Omental fat pad (tissue), 4 donors: ENCODE measurements around the gene DNM2. TPM values are rescaled to one million over a fixed set of nuclear protein-coding genes. Genes with fewer than 3 reads are reported as not detected.

Experiments
- ATAC-seq: fragments of 150-250 bp; one replicate; pipeline ENCODE4 v1.9.1; 2016; ENCODE audit warnings: mild to moderate bottlenecking, moderate library complexity; ENCODE audit not compliant: low FRiP score
- DNase-seq: peaks from one replicate; pipeline ENCODE4 v3.0.0-alpha.2; 2019; ENCODE audit warnings: low spot score
- total RNA-seq, 4 donors: library from RNA; depleted of rRNA; stranded (reverse); fragments of >200 nt; gene quantifications; one replicate each; pipeline ENCODE4 v1.1.0, GENCODE V29; 2016
- TF ChIP-seq, protein P1 (sequence below), 3 donors: fragments of 450-650 bp; IDR thresholded peaks; one replicate each; pipeline ENCODE4 v1.5.1; 2016 to 2017; ENCODE audit warnings: antibody characterized with exemption in 3 of 3, mild to moderate bottlenecking in 3 of 3, moderate library complexity in 2 of 3

The DNM2 gene
- total RNA-seq, 4 donors from 2014 or later = 76.5 to 135 (median 99.9) TPM

DNA sequence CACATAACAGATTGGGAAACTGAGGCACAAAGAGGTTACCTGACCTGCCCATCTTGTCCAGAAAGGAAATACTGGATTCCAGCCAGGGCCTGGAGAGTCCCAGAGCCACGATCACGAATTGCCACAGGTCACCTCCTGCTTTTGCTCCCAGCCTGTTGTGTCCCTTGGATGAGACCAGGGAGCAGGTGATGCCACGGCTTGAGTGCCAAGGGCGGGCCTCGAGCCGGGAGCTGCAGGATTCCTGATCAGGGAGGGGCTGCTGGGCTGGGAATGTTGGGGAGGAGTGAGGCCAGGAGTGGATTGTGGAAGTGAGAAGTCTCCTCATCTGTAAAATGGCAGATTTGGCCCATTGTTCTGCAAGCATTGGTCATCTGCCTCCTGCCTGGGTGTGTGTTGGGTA lies 29.4 kb downstream of the DNM2 start:
- TF ChIP-seq, protein P1, sequence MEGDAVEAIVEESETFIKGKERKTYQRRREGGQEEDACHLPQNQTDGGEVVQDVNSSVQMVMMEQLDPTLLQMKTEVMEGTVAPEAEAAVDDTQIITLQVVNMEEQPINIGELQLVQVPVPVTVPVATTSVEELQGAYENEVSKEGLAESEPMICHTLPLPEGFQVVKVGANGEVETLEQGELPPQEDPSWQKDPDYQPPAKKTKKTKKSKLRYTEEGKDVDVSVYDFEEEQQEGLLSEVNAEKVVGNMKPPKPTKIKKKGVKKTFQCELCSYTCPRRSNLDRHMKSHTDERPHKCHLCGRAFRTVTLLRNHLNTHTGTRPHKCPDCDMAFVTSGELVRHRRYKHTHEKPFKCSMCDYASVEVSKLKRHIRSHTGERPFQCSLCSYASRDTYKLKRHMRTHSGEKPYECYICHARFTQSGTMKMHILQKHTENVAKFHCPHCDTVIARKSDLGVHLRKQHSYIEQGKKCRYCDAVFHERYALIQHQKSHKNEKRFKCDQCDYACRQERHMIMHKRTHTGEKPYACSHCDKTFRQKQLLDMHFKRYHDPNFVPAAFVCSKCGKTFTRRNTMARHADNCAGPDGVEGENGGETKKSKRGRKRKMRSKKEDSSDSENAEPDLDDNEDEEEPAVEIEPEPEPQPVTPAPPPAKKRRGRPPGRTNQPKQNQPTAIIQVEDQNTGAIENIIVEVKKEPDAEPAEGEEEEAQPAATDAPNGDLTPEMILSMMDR (IDR thresholded peaks at IDR 0.05) = no peak
- no peak for ATAC-seq
- DNase-seq = no peak

DNA sequence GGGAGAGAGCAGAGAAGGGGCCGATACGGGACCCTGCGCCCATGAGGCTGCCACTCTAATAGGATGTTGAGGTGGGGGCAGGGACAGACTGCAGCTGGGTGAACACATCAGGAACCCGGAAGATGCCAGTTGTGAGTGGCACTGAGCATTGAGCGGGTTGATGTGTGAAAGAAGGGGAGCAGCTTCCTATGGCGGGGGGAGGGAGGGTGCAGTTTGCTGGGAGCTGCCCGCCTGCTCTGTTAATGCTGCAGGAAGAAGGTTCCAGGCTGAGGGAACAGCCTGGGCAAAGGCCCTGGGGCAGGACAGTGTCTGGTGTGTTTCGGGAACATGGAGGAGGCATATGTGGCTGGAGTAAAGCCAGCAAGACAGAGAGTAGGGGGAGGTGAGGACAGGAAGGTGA lies 29.8 kb downstream of the DNM2 start:
- ATAC-seq (no peak), DNase-seq (no peak)
- TF ChIP-seq, protein P1 (IDR thresholded peaks at IDR 0.05) = no peak

DNA sequence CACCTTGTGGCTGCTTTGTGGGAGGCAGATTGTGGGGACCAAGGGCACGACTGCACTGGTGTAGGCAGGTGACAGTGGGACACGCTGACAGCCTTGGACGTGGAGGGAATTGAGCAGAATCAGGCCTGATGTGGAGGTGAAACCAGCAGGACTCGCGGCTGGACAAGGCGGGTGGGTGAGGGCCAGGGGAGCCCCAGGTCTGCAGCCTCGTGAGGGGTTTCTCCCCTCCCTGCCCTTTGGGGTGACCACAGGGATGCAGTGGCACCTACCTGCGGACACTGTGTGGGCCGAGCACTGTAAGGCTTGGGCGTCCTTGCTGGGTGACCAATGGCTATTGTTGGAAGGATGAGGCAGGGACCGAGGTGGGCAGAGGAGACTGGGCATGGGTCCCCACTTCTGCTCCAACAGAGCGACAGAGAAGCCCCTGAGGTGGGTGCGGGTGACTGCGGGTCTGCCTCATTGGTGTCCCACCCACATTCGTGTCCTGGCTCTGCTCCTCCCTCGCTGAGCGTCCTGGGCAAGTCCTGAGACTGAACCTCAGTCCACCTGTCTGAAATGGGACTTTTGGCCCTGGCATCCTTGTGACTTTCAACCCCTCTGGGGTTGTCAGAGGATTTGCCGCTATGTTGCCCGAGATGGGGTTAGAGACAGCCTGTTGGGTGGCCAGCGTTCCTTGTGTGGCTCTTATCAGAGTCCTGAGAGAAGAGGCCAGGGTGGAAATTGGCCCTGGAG lies 30.5 kb downstream of the DNM2 start:
- ATAC-seq (no peak), DNase-seq (no peak)
- TF ChIP-seq, protein P1 (IDR thresholded peaks at IDR 0.05) = no peak

DNA sequence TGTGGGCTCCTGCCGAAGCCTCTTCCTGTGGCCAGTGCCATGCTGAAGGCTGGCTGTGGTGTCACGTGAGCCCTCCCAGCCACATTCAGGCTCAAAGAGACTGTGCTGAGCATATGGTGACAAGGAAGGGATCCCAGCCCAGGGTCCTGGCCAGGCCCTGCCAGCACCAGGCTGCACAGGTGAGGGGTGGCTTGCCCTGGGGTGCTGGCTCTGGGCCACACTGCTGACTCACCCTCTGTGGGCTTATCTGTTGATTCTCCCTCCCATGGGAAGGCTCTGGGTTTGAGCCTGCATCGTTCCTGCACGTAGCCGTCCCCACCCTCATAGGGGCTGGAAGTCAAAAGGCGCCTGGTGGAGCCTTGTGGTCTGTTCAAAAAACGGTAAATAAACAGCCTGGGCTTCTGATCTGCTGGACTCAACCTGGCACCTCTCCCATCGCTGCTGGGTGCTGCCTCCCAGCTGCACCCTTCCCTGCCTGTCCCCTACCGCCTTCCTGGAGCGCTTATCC lies 31.1 kb downstream of the DNM2 start:
- ATAC-seq = peak; percentile 66
- DNase-seq = no peak
- TF ChIP-seq, protein P1 (IDR thresholded peaks at IDR 0.05) = no peak

DNA sequence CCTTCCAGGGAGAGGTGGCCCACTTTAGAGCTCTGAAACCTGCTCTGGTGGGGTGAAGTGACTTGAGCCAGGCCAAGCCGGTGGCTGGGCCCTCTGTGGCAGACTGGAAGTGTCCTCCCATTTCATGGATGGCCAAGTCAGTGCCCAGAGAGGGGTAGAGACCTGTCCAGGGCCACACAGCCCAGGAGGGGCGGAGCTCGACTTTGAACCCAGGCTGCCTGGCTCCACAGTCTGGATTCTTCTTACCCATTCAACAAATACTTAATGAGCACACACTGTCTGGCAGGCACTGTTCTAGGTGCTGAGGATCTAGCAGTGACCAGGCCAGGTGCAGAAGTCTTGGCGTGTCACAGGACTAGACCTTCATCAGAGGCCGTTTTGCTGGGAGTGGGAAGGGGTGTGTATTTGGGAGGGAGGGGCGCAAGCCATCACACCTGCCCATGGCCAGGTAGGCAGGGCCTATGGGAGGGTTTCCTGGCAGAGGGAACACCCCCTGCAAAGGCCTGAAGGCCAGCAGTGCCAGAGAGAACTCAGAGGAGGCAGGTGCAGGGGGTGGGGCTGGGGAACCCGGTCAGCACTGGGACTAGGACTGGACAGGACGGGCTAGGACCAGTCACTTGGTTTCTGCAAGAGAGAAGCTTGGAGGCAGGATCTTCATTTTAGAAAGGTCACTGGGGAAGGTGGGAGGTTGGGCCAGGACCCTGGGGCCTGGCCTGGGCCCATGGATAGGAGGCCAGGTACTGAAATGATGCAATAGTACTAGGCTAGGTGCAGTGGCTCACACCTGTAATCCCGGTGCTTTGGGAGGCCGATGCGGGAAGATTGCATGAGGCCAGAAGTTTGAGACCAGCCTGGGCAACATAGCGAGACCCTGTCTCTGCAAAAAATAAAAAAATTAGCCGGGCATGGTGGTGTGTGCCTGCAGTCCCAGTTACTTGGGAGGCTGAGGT lies 31.8 kb downstream of the DNM2 start:
- TF ChIP-seq, protein P1 (IDR thresholded peaks at IDR 0.05) = no peak
- DNase-seq (no peak), ATAC-seq (no peak)

DNA sequence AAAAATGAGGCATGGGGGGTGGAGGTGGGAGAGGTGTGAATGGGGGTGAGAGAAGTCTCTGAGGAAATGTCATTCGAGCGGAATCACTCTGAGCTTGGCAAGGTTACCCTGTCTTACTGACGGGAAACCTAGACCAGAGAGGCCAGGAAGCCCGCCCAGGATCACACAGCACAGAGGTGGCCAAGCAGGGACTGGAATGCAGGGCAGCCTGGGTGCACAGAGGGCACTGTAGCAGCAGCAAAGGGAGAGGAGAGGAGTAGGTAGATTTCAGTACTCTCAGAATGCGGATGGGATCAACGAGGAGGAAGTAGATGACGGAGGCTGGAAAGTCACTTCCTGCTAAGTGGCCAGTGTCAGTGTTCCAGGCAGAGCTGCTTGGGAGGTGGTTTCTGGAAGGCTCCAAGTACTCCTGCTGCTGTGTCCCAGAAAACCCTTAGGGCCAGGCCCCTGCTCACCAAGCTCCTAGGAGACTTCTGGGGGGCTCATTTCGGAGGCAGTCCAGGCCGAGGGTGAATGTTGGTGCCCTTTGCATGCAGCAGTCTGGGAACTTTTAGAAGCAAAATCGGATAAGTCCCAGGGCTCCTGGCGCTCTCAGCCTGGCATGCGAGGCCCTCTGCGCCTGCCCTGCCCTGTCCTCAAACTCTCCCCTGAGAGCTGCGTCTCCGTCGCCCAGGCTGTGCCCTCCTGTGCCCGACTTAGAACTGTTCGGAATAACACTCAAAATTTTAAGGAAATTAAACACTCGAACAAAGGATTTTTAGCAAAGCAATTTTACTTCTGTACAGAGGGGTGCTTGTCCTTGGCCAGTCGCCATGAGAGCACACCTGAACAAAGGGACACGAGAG lies 33.5 kb downstream of the DNM2 start:
- ATAC-seq = no peak
- TF ChIP-seq, protein P1 (IDR thresholded peaks at IDR 0.05) = no peak
- DNase-seq = no peak
